ENCODE results near the gene GJD3.
A peak's percentile ranks its signal among the peaks of the same experiment; 100 is the strongest.

Gene GJD3

GRCh38 chr17:40354221-40355122 is 10.1 kb downstream of the GJD3 start:
- no peak overlapping the region for H3K4me3 Mint-ChIP-seq
- H3K27me3 Mint-ChIP-seq (ENCODE audit: low read depth): peaks cover 4% of the 10 kb centered on the region
- peak overlapping the region; percentile 40 to 95 (median 63) for H3K27ac Mint-ChIP-seq
- peaks cover 73% of the 10 kb centered on the region for H3K4me1 Mint-ChIP-seq
- no peaks in the 10 kb centered on the region for H3K9me3 Mint-ChIP-seq
- TF ChIP-seq CTCF (IDR thresholded peaks at IDR 0.05; ENCODE audit: unreplicated experiment in 3 of 3): no peak
- peaks cover 38% of the 10 kb centered on the region for H3K36me3 Mint-ChIP-seq (ENCODE audit: low read depth)

GRCh38 chr17:40352779-40353394 is 11.7 kb downstream of the GJD3 start:
- H3K4me1 Mint-ChIP-seq: peaks cover 79% of the 10 kb centered on the region
- H3K4me3 Mint-ChIP-seq: peak overlapping the region; percentile 18 to 63 (median 18)
- H3K36me3 Mint-ChIP-seq (ENCODE audit: low read depth): peaks cover 44% of the 10 kb centered on the region
- no peaks in the 10 kb centered on the region for H3K9me3 Mint-ChIP-seq
- peak overlapping the region; percentile 70 to 95 (median 95) for H3K27ac Mint-ChIP-seq
- TF ChIP-seq CTCF (IDR thresholded peaks at IDR 0.05; ENCODE audit: unreplicated experiment in 3 of 3): no peak
- H3K27me3 Mint-ChIP-seq (ENCODE audit: low read depth): peaks cover 4% of the 10 kb centered on the region

- Mint-ChIP-seq H3K36me3 (ENCODE audit: low read depth) (peaks cover 44% of the 10 kb centered on the region), H3K27ac (peak overlapping the region; percentile 70 to 95 (median 95)), H3K27me3 (ENCODE audit: low read depth) (peaks cover 4% of the 10 kb centered on the region), H3K4me1 (peaks cover 79% of the 10 kb centered on the region), H3K9me3 (no peaks in the 10 kb centered on the region), H3K4me3 (peak overlapping the region; percentile 5 to 63 (median 41))
- TF ChIP-seq CTCF (IDR thresholded peaks at IDR 0.05; ENCODE audit: unreplicated experiment in 3 of 3): no peak
Observed at GRCh38 chr17:40352237-40352778, 12.2 kb downstream of the GJD3 start.

- peaks cover 81% of the 10 kb centered on the region for H3K4me1 Mint-ChIP-seq
- H3K27me3 Mint-ChIP-seq (ENCODE audit: low read depth): peaks cover 4% of the 10 kb centered on the region
- TF ChIP-seq CTCF (IDR thresholded peaks at IDR 0.05; ENCODE audit: unreplicated experiment in 3 of 3): no peak
- peak overlapping the region; percentile 34 to 67 (median 63) for H3K4me3 Mint-ChIP-seq
- H3K36me3 Mint-ChIP-seq (ENCODE audit: low read depth): peaks cover 44% of the 10 kb centered on the region
- H3K9me3 Mint-ChIP-seq: no peaks in the 10 kb centered on the region
- H3K27ac Mint-ChIP-seq: peak overlapping the region; percentile 84 to 95 (median 95)
Observed at GRCh38 chr17:40351359-40352236, 12.9 kb downstream of the GJD3 start.

- no peaks in the 10 kb centered on the region for H3K9me3 Mint-ChIP-seq
- peak overlapping the region; percentile 63 to 81 (median 74) for H3K4me3 Mint-ChIP-seq
- peaks cover 44% of the 10 kb centered on the region for H3K36me3 Mint-ChIP-seq (ENCODE audit: low read depth)
- peaks cover 89% of the 10 kb centered on the region for H3K4me1 Mint-ChIP-seq
- H3K27ac Mint-ChIP-seq: peak overlapping the region; percentile 95
- H3K27me3 Mint-ChIP-seq (ENCODE audit: low read depth): peaks cover 4% of the 10 kb centered on the region
- no peak for TF ChIP-seq CTCF (IDR thresholded peaks at IDR 0.05; ENCODE audit: unreplicated experiment in 3 of 3)
Observed at GRCh38 chr17:40350689-40351358, 13.7 kb downstream of the GJD3 start.

Measured in nephron (organoid).